Measurements from ENCODE around the gene RGS17.

The RGS17 gene

DNA sequence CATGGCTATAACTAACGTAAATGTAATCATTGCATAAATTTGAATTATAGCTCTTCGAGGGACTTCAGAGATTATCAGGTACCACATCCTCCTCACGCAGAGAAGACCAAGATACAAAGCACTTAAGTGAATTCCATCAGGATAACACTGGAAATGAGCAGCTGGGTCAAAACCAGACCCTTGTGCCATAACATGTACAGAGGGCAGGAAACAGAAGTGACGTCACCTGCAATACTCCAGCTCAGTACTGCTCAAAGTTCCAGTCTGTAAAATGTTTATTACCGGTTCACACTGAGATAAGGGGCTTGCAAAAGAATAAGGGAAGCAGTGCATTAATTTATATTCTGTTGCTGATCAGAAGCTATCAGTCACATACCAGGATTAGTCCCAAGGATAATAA lies 45.8 kb downstream of the RGS17 start:
- DNase-seq (ENCODE audit: low read depth in 2 of 2, low spot score in 1 of 2) = no peak

DNA sequence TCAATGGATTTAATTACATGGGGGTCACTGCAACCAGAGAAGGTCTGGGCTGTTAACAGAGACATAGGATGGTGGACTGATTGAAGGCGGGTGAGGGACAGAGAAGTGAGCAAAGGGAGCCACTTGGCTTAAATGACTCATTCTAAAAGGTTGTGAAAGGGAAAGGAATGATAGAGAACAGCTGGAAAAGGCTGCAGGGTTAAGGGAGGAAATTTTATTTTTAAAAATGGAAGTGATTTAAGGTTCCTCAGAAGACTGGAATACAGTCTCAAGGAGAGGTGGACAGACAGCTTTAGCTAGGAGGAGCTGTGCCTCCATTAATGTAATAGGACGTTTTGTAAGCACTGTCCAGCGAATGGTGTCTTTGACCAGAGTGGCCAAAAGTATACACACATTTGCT lies 46.7 kb downstream of the RGS17 start:
- no peak for DNase-seq (ENCODE audit: low read depth in 2 of 2, low spot score in 1 of 2)

GRCh38 chr6:153083869-153084268 lies 47.2 kb downstream of the RGS17 start:
- DNase-seq (ENCODE audit: low read depth in 2 of 2, low spot score in 1 of 2) = no peak

DNA sequence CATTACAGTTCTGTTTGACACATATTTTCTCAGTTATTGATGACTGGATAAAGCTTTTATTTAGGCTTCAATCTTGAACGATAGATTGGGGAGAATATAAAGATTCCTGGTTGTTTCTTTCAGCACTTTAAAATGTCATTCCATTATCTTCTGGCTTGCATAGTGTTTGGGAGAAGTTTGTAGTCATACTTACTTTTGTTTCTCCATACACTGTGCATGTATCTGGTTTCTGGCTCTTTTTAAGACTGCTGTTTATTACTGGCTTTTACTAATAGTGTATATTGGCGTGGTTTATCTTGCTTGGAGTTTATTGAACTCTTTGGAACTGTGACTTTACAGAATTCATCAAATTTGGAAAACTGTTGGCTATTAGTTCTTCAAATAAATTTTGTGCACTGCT lies 49.2 kb downstream of the RGS17 start:
- no peak for DNase-seq (ENCODE audit: low read depth in 2 of 2, low spot score in 1 of 2)

DNA sequence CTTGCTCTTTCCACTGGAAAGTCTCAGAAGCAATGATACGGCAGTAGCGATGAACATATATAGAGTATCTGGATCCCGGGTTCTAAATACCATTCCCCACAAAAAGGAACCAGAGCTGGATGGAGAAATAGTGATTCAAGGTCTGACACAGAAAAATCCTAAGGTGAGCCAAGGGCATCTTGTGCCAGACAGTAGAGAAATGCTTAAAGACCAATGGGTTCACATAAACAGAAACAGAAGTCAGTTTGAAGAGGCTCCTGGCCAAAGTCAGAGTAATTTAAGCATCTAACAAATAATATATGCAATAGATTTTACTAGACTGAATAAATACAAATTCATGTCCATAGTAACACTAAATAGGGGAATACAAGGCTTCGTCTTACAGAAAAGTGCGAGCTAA lies 54.7 kb downstream of the RGS17 start:
- DNase-seq (ENCODE audit: low read depth in 2 of 2, low spot score in 1 of 2) = no peak

DNA sequence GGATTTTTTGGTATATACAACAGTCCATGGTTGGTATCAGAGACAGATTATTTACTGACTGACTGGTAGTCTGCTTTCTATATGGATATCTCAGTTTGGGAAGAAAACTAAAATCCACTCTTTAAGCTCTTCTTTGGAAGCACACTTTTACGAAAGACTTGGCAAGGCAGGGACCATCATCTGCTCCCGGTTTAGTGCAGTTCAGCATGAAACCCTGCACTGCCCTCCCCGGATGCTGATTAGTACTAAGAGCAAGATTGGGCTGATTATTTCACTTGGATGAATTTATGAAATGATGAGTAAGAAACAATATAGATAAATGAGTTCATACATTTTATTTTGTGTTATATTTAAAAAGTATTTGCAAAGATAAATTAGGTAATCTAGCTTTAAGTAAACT lies 56.3 kb downstream of the RGS17 start:
- no peak for DNase-seq (ENCODE audit: low read depth in 2 of 2, low spot score in 1 of 2)

DNA sequence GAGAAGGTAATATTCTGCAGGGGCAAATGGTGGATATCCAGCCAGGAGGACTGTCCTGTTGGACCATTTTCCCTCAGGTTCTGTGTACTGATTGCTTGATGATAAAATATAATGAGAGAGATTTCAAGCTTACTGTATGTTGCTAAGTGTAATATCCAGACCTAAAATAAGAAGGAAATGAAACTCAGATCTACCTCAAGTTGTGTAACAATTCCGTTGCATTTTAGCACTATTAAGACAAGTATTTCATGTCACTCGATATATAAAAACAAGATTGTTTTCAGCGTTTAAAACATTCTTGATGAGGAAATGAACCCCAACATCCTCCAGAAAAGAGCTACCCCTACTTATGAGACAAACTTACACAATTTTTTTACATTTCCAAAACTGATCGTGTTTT lies 57.2 kb downstream of the RGS17 start:
- no peak for DNase-seq (ENCODE audit: low read depth in 2 of 2, low spot score in 1 of 2)

- DNase-seq (ENCODE audit: low read depth in 2 of 2, low spot score in 1 of 2) = no peak
Measured at GRCh38 chr6:153070756-153071155, 60.3 kb downstream of the RGS17 start.

DNA sequence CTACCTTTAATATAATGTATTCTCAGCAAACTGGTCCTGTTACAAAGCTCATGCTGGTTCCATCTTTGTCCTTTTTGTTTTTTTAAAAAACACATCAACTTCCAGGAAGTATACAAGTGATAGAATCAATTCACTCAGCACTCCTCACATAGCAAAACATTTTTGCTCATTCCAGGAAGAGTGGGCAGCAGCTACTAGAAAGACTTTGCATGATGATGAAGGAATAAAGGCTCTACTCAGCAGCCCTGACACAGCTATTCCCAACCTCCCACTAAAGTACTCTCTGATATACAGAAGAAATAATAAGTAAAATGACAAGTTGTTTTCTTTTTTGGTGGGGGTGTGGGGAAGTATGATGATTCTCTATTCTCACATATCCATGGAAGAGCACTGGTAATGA lies 61.2 kb downstream of the RGS17 start:
- no peak for DNase-seq (ENCODE audit: low read depth in 2 of 2, low spot score in 1 of 2)

DNA sequence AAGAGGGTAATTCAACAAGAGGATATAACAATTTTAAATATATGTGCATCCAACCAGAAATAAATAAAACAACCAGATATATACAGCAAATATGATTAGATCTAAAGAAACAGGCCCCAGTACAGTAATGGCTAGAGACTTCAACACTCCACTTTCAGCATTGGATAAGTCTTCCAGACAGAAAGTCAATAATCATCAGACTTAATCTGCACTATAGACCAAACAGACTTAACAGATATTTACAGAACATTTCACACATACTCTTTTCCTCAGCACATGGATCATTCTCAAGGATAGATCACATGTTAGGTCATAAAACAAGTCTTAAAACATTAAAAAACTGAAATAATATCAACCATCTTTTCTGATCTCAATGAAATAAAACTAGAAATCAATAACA lies 65.9 kb downstream of the RGS17 start:
- no peak for DNase-seq (ENCODE audit: low read depth in 2 of 2, low spot score in 1 of 2)

DNA sequence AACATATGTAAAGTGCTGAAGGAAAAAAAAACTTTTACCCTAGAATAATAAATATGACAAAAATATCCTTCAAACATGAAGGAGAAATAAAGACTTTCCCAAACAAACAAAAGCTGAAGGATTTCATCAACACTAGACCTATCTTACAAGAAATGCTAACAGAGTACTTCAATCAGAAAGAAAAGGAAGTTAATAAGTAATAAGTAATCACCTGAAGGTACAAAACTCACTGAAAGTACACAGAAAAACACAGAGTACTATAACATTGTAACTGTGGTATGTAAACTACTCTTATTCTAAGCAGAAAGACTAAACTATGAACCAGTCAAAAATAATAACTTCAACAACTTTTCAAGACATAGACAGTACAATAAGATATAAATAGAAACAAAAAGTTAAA lies 67.1 kb downstream of the RGS17 start:
- DNase-seq (ENCODE audit: low read depth in 2 of 2, low spot score in 1 of 2) = no peak

DNA sequence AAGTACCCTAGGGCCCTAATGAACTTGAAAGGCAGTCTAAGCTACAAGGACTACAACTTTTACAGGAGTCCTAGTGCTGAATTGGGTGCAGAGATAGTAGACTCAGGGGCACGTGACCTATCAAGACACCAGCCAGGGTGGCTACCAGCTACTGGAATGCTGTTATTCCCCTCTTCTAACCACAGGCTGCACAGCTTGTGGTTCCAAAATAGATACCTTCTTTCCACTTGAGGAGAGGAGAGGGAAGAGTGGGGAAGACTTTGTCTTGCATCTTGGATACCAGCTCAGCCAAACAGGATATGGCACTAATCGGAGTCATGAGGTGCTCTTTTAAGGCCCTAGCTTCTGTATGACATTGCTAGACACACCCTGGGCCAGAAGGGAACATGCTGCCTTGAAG lies 68.6 kb downstream of the RGS17 start:
- no peak for DNase-seq (ENCODE audit: low read depth in 2 of 2, low spot score in 1 of 2)

DNA sequence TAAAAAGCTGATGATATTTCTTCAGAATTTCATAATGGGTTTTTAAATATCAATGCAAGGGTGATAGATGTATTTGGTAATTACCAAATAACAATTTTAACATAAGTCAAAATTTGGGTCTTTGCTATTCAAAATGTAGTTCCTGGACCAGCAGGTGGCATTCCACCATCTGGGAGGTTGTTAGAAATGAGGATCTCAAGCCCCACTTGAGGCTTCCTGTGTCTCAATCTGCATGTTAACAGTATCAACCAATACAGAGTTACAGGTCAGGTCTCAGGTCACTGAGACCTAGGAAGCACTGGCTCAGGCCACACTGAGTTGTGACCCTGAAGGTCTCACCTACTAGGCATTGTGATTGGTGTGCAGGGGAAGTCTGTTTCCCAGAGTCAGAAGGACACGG lies 71.3 kb downstream of the RGS17 start:
- no peak for DNase-seq (ENCODE audit: low read depth in 2 of 2, low spot score in 1 of 2)

DNA sequence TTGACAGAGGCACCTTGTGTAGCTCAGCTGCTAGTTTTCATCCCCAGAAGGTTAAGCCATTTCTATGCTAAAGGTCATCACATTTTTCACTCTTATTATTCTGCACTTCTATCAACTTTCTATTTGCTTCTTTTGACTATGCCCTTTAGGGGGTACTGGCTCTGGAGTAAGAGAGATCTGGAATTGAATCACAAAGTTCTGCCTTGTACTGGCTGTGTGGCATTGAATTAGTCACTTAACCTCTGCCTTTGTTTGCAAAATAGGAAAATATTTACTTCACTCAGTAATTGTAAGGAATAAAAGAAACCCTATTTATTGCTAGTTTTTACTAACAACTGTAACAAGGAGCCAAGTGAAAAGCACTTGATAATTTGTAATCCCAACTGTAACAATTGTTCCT lies 71.8 kb downstream of the RGS17 start:
- DNase-seq (ENCODE audit: low read depth in 2 of 2, low spot score in 1 of 2) = no peak

GRCh38 chr6:153058909-153059308 lies 72.2 kb downstream of the RGS17 start:
- DNase-seq (ENCODE audit: low read depth in 2 of 2, low spot score in 1 of 2) = no peak

DNA sequence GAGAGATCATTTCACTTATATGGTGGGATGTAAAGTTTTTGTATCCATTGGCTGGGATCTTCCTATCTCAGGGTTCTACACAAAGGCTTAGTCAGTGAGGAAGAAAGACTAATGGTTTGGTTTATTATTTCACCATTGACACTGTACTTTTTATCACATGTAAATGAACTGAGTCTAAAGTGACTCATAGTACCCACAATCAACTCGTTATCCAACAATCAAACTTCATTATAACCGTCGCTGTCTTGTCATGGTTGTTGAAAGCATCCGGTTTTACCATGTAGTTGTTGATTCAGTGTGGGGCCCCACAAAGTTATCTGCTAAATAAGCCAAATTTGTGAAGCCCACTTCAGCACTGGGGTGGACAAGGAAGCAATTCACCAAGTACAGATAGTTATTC lies 72.8 kb downstream of the RGS17 start:
- no peak for DNase-seq (ENCODE audit: low read depth in 2 of 2, low spot score in 1 of 2)

DNA sequence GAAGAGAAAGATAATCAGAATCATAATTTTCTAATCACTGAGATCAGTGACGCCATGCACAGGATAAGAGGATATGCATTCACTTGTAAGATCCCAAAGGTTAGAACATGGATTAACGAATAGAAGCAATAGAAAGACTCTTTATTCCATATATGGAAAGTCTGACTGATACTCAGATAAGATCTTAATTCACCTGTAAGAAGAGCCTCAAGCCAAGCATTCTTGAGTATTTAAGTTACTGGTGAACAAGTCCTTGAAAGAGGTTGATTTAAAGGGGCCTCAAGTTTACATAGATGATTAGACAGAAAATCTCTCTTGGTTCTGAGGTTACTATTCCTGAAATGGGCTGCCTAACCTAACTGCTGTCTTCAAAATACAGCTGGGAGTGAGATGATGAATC lies 74.8 kb downstream of the RGS17 start:
- no peak for DNase-seq (ENCODE audit: low read depth in 2 of 2, low spot score in 1 of 2)

DNA sequence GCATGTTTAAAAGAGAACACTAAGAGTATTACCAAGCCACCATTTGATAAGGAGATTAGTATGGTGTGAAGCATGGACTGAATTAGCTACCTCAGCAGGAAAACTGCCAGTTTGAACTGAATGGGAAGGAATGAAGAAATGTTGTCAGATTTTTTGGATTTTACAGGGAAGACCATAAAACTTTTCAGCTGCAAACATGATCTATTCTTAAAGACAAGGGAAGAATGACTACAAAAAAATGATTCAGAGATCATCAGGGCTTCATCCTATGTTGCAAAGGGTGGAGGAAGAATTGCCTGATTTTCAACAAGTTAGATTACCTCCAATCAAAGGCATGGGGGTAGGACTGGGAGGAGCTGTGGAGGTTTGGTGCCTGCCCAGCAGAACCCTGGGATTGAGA lies 79.3 kb downstream of the RGS17 start:
- no peak for DNase-seq (ENCODE audit: low read depth in 2 of 2, low spot score in 1 of 2)

DNA sequence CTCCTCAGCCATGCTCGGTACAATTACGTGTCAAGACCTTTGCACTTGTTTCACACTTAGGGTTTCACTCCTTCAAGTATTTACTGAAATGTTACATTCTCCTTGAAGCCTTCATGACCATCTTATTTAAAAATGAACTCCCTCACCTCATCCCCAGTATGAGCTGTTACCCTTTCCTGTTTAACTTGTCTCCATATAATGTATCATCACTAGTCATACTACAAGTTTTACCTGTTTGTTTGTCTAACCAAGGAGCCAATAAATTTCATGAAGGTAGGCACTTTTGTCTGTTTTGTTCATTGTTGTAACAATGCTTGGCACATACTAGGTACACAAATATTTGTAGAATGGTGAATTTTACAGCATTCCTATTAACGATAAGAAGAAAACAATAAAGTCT lies 82.5 kb downstream of the RGS17 start:
- DNase-seq (ENCODE audit: low read depth in 2 of 2, low spot score in 1 of 2) = no peak

DNA sequence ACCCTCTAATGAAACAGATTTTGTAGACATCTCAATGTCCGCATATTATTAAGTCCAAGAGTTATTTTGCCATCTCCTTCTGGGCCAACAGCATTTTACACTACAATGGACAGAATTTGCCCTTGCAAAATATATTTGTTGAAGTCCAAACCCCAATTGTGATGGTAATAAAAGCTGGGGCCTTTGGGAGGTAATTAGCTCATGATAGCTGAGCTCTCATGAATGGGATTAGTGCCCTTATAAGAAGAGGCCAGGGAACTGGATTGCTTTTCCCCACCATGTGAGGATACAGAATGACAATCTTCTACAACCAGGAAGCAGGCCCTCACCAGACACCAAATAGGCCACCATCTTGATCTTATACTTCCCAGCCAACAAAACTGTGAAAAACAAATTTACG lies 83.7 kb downstream of the RGS17 start:
- DNase-seq (ENCODE audit: low read depth in 2 of 2, low spot score in 1 of 2) = no peak

GRCh38 chr6:153045271-153045670 lies 85.8 kb downstream of the RGS17 start:
- no peak for DNase-seq (ENCODE audit: low read depth in 2 of 2, low spot score in 1 of 2)

DNA sequence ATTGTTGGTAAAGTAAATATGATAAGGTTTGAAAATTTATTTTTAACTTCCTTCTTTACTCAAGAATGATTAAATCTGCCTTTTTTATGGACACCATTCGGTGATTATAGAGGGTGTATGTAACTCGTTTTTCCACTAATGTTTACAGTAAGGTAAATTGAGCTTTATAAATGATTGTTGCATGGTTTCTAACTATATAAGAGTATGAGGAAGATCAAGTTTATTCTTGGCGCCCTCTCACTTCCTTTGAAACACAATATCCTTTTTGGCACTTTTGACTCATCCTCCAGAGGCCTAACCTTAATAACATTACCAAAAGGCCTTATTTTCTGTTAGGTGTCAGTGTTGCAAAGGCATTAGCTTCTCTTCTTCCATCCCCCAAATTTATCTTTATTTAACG lies 86.8 kb downstream of the RGS17 start:
- no peak for DNase-seq (ENCODE audit: low read depth in 2 of 2, low spot score in 1 of 2)

DNA sequence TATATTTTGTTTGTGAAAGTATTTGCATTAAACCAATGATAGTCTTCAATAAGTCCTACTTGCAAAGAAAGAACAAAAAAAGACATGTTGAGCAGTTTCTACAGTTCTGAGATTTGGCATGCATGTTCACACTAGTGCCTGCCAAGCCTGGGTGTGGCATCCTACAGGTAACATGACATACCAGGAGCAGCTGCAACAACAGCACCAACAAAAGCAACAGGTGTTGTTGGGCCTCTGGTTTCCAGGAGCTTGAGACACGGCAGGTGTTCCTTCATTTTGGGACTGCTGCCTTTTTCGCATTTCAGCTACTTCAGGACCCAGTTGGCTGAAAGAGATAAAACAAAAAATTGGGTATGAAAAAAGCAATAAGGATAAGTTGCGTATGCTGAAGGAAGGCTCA lies 87.4 kb downstream of the RGS17 start:
- DNase-seq (ENCODE audit: low read depth in 2 of 2, low spot score in 1 of 2) = no peak

DNA sequence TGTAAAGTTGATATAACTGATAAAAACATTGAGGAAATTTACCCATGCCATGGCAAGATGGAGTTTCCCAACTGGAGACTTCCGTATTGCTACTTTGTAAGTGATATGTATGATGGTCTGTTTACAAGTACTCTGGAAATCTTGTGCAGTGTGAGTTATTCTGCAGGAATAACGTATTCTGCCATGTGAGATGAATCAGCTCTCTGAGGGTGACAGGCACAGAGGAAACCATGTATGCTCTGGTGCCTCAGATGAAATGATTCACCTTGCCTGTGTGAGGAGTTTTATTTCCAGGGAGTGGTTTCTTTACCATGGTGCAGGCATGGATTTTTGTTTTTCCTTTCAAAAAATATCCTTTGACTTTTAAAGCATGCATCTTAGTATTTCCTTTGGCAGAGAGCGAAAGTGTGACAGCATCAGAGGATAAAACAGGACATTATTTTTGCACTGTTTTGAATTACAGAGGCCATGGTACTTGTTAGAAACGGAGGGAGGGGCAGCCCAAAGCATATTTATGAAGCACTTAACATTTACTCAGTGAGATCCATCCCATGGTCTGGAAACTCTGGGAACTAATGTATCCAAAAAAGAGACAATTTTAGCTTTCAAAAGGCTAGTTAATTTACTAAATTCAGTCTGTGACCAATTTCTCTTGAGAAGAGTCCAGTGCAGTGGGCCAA lies 92.6 kb downstream of the RGS17 start:
- DNase-seq (ENCODE audit: low read depth in 2 of 2, low spot score in 1 of 2) = no peak

Data from stimulated activated CD8-positive, alpha-beta memory T cell treated with anti-CD3 and anti-CD28 coated beads, Interleukin-4, amount 100 ng/mL, for 1 hour (primary cell).